Hematopoietic multipotent progenitor cell (in vitro differentiated cells): Measurements from ENCODE around the gene HPS1. TPM values are rescaled to one million over a fixed set of nuclear protein-coding genes. Genes with fewer than 3 reads are reported as not detected.

Experiments
- DNase-seq, 3 donors: peaks; one replicate each; pipeline ENCODE4 v3.0.0-alpha.2; 2011 to 2015; ENCODE audit warnings: low read depth in 2 of 3, low spot score in 2 of 3
- total RNA-seq: library from RNA; depleted of rRNA; stranded (reverse); fragments of >200 nt; gene quantifications from one replicate; pipeline ENCODE4 v1.2.3, GENCODE V29; 2012

HPS1 gene
- total RNA-seq, 1 donor, result 50.1 TPM

GRCh38 chr10:98433881-98434732, 12.6 kb downstream of the HPS1 start:
- no peak for DNase-seq

- DNase-seq, result no peak
Observed at GRCh38 chr10:98433371-98433770, 13.4 kb downstream of the HPS1 start.

DNA sequence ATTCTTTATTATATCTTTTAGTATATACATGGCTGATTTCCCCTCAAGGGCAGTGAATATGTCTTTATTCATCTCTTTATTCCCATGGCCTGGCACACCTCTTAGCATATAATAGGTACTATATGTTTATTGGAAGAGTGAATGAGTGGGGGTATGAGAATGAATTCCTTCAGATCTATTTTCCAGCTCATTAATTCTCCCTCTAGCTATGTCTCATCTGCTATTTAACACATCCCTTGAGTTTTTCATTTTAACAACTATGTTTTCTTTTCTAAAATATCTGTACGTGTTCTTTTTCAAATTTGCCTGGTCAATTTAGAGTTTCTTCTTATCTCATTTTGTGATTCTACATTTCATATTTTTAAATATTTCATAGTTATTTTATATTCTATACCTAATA, 14.4 kb downstream of the HPS1 start:
- peak in 1 of 3 donors; percentile 6 for DNase-seq

- no peak for DNase-seq
Observed at GRCh38 chr10:98431016-98431415, 15.7 kb downstream of the HPS1 start.

DNA sequence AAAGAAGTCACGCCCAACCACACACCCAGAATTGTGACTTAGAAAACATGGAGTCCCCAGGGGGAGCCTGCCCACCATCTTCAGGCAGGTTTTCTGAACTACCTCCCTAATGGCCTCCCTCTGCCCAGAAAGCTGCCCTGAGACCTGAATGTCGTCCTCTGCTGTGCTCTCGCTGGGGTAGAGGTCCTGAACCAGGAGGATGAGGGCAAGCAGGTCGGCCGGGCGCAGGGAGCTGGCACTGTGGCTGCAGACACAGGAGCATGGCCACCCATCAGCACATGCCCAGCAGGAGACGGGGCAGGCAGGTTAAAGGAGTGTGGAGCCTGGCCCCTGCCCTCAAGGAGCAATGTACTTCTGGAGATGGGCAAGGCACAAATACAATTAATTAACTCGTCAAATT, 16.3 kb downstream of the HPS1 start:
- DNase-seq, result no peak

GRCh38 chr10:98429320-98430072, 17.2 kb downstream of the HPS1 start:
- no peak for DNase-seq

DNA sequence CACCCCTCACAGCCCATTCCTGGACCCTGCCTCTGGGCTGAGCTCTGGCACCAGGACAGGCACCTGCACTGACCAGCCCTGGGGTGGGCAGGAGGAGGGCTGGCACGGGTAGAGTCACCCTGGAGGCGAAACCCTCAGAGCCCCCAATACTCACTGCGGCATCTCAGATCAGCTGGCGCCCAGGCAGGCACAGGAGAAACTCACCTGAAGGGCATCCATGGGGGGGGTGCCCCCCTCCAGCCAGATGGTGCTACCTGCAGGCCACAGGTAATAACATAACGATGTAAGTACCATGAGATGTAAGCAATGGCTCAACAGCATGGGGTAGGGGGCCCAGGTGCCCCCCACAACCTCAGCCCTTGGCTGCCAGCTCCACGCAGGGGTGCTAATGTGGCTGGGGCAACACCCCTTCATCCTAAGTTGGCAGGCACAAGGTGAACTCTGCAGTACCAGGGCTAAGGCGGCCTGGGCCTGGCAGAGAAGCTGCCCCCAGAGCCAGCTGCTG, 19.7 kb downstream of the HPS1 start:
- no peak for DNase-seq

GRCh38 chr10:98425511-98426352, 21.0 kb downstream of the HPS1 start:
- peak in 2 of 3 donors; percentile 29 to 32 for DNase-seq

GRCh38 chr10:98424295-98425254, 22.2 kb downstream of the HPS1 start:
- no peak for DNase-seq

DNA sequence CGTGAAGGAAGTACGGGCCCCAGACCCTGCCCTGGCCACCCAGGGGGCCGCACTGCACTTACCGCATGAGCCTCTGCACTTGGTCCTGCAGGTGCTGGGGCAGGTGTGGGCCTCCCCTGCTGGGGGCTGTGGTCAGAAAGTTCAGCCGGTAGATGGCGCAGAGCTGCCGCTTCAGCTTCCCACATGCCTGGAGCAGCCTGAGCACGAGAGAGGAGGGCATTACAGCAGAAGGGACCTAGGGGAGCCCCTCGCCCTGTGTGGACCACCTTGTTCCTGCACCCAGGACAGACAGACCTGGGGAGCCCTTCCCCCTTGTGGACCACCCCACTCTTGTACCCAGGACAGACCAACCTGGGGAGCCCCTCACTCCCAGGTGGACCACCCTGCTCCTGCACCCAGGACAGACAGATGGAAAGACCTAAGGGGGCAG, 23.0 kb downstream of the HPS1 start:
- no peak for DNase-seq

DNA sequence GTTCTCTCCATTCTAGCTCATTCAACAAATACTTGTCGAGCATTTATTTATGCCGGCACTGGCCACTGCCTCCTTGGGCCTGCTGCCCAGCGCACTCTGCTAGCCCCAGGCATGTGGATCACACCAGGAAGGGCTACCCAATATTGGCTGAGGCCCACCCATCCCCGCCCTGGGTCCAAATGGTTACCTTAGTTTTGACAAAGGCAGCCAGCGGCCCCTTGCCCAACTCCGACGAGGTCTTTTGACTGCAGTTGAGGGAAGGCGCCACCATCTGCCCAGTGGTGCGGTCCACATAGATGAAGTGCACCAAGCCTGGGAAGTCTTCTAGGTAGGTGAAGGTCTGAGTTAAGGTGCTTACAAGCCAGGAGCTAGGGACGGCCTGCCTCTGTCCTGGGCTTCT, 24.6 kb downstream of the HPS1 start:
- no peak for DNase-seq

DNA sequence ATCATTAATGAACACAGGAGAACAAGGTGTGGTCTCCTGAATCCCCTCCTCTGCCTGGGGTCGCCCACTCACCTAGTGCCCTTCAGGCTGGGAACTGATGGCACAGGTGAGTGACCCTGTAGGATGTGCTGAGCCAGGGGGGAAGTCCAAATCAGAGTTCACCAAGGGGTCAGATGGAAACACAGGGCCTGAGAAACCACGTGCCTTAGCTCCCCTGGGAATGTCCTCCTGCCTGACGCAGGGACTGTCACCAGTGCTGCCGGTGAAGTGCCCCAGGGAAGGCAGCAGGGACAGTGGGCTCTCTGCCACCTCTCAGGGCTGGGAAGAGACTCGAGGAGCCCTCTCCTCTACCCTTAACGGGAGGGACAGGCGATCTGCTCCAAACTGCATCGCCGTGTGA, 25.9 kb downstream of the HPS1 start:
- no peak for DNase-seq

GRCh38 chr10:98419469-98420261, 27.1 kb downstream of the HPS1 start:
- no peak for DNase-seq

DNA sequence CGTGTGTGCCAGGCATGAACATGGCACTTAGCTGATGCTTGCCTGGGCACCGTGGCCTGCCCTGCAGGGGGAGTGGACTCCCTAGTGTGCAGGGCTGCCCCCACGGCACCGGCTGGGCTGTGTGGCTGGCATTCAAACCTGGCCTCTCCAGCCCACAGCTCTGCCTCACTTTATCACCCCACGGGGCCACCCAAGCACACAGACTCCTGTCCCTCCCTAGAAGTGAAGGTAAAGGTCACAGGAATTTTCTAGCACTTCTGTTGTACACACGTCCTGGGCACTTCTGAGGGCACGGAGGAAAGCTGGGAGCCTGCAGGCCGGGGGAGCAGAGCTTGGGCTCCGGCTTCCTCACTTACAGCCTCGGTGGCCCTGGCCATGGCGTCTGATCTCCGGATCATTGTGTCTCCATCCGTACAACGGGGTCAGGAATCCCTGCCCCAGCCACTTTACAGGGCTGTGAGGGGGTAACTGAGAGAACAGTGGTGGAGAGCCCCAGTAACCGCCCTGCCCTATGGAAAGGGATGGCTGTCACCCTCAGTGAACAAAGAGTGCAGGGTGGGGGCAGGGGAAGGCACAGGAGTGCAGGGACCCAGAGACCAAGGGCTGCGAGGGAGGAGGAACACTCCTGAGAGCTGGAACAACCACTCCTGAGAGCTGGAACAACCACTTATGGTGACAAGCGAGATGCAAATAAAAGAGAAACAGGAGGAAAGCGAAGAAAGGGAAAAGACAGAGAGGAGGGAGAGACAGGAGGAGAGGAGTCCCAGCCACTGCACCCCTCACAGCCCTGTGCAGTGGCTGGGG, 27.9 kb downstream of the HPS1 start:
- no peak for DNase-seq

DNA sequence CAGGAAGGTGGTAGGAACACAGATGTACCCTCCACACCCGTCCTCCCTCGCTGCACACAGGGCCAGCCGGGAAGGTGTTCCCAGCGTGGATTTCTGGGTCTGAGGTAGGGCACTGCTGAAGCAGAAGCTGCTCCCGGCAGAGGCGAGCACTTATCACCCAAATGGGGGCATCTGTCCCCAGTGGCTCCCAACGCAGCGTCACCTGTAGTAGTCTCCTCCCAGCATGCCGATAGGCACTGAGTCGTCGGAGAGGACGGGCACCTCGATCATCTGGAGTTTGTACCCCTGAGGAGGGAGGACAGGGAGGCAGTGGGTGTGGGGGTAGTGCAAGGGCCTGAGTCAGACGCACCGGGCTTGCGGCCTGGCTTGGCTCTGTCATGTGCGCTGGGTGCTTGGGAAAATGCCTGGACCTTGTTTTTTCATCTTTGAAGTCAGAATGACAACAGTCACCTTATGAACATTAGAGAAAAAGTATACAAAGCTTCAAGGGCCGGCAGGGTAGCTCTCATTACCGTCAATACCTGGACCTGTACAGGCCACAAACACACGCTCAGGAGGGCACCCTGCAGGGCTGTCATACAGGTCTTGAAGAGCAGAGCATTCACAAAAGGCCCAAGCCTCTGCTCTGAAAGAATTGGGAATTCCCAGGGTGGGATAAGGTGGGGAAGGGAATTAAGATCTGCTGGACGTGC, 28.6 kb downstream of the HPS1 start:
- no peak for DNase-seq

GRCh38 chr10:98417481-98417959, 29.2 kb downstream of the HPS1 start:
- DNase-seq, result no peak
